Mammary epithelial cell (primary cell): Measurements from ENCODE around the gene RIPPLY3.

Experiments used
- EZH2 ChIP-seq: IDR thresholded peaks from 2 replicates; pipeline ENCODE4 v1.6.1; 2012; ENCODE audit warnings: low read length, inconsistent platforms, borderline replicate concordance
- TF ChIP-seq, protein P1 (sequence below), 2 donors: IDR thresholded peaks in 1 of 2; conservative IDR thresholded peaks in 1 of 2; 2 replicates each; pipeline ENCODE4 v1.5.1; 2011 to 2012; ENCODE audit warnings: inconsistent platforms in 2 of 2, low read length in 2 of 2, mild to moderate bottlenecking in 2 of 2, control low read depth in 1 of 2, low read depth in 1 of 2; ENCODE audit not compliant: insufficient read depth in 1 of 2; ENCODE audit errors: extremely low read depth in 1 of 2

DNA sequence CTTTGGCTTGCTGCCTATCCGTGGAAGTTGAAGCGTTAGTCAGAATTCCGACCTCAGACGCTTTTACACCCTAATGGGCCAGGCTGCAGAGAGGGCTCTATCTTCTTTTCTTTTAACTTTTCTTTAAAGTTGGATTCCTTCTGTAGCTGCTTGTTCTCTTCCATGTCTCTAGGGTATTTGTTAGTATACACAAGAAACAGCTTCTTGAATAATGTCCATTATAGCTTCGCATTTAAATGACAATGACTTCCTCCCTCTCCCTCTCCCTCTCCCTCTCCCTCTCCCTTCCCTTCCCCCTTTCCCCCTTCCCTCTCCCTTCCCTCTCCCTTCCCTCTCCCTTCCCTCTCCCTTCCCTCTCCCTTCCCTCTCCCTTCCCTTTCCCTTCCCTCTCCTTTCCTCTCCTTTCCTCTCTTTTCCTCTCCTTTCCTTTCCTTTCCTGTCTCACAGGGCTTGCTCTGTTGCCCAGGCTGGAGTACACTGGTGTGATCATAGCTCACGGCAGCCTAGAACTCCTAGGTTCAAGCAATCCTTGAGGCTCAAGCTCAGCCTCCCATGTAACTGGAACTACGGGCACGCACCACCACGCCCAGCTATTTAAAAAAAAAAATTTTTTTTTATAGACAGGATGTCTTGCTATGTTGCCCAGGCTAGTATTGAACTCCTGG lies 33.0 kb downstream of the RIPPLY3 start:
- TF ChIP-seq, protein P1, sequence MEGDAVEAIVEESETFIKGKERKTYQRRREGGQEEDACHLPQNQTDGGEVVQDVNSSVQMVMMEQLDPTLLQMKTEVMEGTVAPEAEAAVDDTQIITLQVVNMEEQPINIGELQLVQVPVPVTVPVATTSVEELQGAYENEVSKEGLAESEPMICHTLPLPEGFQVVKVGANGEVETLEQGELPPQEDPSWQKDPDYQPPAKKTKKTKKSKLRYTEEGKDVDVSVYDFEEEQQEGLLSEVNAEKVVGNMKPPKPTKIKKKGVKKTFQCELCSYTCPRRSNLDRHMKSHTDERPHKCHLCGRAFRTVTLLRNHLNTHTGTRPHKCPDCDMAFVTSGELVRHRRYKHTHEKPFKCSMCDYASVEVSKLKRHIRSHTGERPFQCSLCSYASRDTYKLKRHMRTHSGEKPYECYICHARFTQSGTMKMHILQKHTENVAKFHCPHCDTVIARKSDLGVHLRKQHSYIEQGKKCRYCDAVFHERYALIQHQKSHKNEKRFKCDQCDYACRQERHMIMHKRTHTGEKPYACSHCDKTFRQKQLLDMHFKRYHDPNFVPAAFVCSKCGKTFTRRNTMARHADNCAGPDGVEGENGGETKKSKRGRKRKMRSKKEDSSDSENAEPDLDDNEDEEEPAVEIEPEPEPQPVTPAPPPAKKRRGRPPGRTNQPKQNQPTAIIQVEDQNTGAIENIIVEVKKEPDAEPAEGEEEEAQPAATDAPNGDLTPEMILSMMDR (conservative IDR thresholded peaks at IDR 0.05 in 1 of 2, IDR thresholded peaks at IDR 0.05 in 1 of 2; ENCODE audit: extremely low read depth in 1 of 2, insufficient read depth in 1 of 2, low read depth in 1 of 2, low read length in 2 of 2): no peak
- TF ChIP-seq EZH2: no peak
